HEK293 (cell line): ENCODE data around the gene MAPKAPK3.

Source experiments
- SP3 ChIP-seq: fragments of 450-650 bp; formaldehyde crosslinking; IDR thresholded peaks from 2 replicates; pipeline ENCODE4 v1.5.1; 2016; ENCODE audit warnings: missing biosample characterization, missing genetic modification characterization
- YY1 ChIP-seq: fragments of 450-650 bp; formaldehyde crosslinking; IDR thresholded peaks from 2 replicates; pipeline ENCODE4 v1.5.1; 2018; ENCODE audit warnings: missing biosample characterization, missing genetic modification characterization
- ZNF114 ChIP-seq: fragments of 450-650 bp; formaldehyde crosslinking; IDR thresholded peaks from 2 replicates; pipeline ENCODE4 v1.5.0; 2017; ENCODE audit warnings: missing biosample characterization, missing genetic modification characterization
- ZNF121 ChIP-seq: fragments of 450-650 bp; formaldehyde crosslinking; IDR thresholded peaks from 2 replicates; pipeline ENCODE4 v1.5.1; 2016; ENCODE audit warnings: missing biosample characterization, missing genetic modification characterization
- ZNF274 ChIP-seq, 2 experiments: fragments of 200-500 bp in 1 of 2; fragments of 450-650 bp in 1 of 2; sonication (Bioruptor generic) in 1 of 2; formaldehyde crosslinking in 1 of 2; IDR thresholded peaks; 2 replicates each; pipeline versions ENCODE4 v1.5.1 to v1.6.1; 2014 to 2016; ENCODE audit warnings: borderline replicate concordance in 1 of 2, inconsistent platforms in 1 of 2, low read length in 1 of 2, missing biosample characterization in 1 of 2, missing genetic modification characterization in 1 of 2
- ZNF747 ChIP-seq: fragments of 450-650 bp; formaldehyde crosslinking; IDR thresholded peaks from 2 replicates; pipeline ENCODE4 v1.5.1; 2016; ENCODE audit warnings: missing biosample characterization, missing genetic modification characterization
- TF ChIP-seq, protein P1 (sequence below): fragments of 450-650 bp; formaldehyde crosslinking; IDR thresholded peaks from 2 replicates; pipeline ENCODE4 v1.5.1; 2016; ENCODE audit warnings: missing biosample characterization, missing genetic modification characterization
- TF ChIP-seq, protein P2 (sequence below): fragments of 450-650 bp; formaldehyde crosslinking; IDR thresholded peaks from 2 replicates; pipeline ENCODE4 v1.5.1; 2016; ENCODE audit warnings: missing biosample characterization, missing genetic modification characterization
- TF ChIP-seq, protein P3 (sequence below): fragments of 450-650 bp; formaldehyde crosslinking; IDR thresholded peaks from 2 replicates; pipeline ENCODE4; 2016; ENCODE audit warnings: missing biosample characterization, missing genetic modification characterization
- TF ChIP-seq, protein P4 (sequence below): fragments of 450-650 bp; formaldehyde crosslinking; IDR thresholded peaks from 2 replicates; pipeline ENCODE4 v1.5.1; 2016; ENCODE audit warnings: missing biosample characterization, missing genetic modification characterization
- TF ChIP-seq, protein P5 (sequence below): IDR thresholded peaks from 2 replicates; pipeline ENCODE4 v1.6.1; 2011; ENCODE audit warnings: mild to moderate bottlenecking, low read depth, low read length, borderline replicate concordance

DNA sequence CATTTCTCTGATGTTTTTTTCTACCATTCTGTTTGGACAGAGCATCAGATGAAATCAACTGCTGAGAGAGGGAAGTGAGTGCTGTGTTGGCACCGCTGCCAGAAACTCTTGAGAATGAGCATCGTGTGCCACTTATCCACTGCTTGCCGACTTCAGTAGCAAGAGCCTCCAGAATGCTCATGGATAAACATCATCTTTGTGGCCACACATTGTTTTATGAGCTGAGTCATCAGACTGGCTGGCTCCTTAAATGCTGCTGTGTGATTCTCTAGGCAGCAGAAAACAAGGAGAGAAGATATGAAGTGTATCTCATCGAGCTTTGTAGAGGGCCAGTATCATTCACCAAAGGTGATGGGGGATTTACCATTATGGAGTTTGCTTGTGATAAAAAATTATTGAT, 54.4 kb downstream of the MAPKAPK3 start:
- no peak for TF ChIP-seq SP3 (tag by site-specific recombination)
- TF ChIP-seq ZNF114: no peak
- TF ChIP-seq, protein P1, sequence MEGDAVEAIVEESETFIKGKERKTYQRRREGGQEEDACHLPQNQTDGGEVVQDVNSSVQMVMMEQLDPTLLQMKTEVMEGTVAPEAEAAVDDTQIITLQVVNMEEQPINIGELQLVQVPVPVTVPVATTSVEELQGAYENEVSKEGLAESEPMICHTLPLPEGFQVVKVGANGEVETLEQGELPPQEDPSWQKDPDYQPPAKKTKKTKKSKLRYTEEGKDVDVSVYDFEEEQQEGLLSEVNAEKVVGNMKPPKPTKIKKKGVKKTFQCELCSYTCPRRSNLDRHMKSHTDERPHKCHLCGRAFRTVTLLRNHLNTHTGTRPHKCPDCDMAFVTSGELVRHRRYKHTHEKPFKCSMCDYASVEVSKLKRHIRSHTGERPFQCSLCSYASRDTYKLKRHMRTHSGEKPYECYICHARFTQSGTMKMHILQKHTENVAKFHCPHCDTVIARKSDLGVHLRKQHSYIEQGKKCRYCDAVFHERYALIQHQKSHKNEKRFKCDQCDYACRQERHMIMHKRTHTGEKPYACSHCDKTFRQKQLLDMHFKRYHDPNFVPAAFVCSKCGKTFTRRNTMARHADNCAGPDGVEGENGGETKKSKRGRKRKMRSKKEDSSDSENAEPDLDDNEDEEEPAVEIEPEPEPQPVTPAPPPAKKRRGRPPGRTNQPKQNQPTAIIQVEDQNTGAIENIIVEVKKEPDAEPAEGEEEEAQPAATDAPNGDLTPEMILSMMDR: no peak
- TF ChIP-seq ZNF274 (IDR thresholded peaks at IDR 0.05; ENCODE audit: low read length): no peak
- TF ChIP-seq ZNF274 (tag by site-specific recombination; IDR thresholded peaks at IDR 0.05; ENCODE audit: borderline replicate concordance): no peak
- TF ChIP-seq, protein P2, sequence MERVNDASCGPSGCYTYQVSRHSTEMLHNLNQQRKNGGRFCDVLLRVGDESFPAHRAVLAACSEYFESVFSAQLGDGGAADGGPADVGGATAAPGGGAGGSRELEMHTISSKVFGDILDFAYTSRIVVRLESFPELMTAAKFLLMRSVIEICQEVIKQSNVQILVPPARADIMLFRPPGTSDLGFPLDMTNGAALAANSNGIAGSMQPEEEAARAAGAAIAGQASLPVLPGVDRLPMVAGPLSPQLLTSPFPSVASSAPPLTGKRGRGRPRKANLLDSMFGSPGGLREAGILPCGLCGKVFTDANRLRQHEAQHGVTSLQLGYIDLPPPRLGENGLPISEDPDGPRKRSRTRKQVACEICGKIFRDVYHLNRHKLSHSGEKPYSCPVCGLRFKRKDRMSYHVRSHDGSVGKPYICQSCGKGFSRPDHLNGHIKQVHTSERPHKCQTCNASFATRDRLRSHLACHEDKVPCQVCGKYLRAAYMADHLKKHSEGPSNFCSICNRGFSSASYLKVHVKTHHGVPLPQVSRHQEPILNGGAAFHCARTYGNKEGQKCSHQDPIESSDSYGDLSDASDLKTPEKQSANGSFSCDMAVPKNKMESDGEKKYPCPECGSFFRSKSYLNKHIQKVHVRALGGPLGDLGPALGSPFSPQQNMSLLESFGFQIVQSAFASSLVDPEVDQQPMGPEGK (tag by site-specific recombination): no peak
- TF ChIP-seq ZNF747: no peak
- TF ChIP-seq ZNF121 (tag by site-specific recombination): no peak
- TF ChIP-seq, protein P3, sequence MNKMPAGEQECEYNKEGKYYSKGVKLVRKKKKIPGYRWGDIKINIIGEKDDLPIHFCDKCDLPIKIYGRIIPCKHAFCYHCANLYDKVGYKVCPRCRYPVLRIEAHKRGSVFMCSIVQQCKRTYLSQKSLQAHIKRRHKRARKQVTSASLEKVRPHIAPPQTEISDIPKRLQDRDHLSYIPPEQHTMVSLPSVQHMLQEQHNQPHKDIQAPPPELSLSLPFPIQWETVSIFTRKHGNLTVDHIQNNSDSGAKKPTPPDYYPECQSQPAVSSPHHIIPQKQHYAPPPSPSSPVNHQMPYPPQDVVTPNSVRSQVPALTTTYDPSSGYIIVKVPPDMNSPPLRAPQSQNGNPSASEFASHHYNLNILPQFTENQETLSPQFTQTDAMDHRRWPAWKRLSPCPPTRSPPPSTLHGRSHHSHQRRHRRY: no peak
- TF ChIP-seq, protein P4, sequence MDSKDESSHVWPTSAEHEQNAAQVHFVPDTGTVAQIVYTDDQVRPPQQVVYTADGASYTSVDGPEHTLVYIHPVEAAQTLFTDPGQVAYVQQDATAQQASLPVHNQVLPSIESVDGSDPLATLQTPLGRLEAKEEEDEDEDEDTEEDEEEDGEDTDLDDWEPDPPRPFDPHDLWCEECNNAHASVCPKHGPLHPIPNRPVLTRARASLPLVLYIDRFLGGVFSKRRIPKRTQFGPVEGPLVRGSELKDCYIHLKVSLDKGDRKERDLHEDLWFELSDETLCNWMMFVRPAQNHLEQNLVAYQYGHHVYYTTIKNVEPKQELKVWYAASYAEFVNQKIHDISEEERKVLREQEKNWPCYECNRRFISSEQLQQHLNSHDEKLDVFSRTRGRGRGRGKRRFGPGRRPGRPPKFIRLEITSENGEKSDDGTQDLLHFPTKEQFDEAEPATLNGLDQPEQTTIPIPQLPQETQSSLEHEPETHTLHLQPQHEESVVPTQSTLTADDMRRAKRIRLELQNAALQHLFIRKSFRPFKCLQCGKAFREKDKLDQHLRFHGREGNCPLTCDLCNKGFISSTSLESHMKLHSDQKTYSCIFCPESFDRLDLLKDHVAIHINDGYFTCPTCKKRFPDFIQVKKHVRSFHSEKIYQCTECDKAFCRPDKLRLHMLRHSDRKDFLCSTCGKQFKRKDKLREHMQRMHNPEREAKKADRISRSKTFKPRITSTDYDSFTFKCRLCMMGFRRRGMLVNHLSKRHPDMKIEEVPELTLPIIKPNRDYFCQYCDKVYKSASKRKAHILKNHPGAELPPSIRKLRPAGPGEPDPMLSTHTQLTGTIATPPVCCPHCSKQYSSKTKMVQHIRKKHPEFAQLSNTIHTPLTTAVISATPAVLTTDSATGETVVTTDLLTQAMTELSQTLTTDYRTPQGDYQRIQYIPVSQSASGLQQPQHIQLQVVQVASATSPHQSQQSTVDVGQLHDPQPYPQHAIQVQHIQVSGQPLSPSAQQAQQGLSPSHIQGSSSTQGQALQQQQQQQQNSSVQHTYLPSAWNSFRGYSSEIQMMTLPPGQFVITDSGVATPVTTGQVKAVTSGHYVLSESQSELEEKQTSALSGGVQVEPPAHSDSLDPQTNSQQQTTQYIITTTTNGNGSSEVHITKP (tag by site-specific recombination): peak; percentile 50
- TF ChIP-seq, protein P5, sequence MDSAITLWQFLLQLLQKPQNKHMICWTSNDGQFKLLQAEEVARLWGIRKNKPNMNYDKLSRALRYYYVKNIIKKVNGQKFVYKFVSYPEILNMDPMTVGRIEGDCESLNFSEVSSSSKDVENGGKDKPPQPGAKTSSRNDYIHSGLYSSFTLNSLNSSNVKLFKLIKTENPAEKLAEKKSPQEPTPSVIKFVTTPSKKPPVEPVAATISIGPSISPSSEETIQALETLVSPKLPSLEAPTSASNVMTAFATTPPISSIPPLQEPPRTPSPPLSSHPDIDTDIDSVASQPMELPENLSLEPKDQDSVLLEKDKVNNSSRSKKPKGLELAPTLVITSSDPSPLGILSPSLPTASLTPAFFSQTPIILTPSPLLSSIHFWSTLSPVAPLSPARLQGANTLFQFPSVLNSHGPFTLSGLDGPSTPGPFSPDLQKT: no peak
- TF ChIP-seq YY1: no peak
